Erythroblast (primary cell): ENCODE measurements around the gene CDC7.

ENCODE experiments used
- GATA1 ChIP-seq: IDR thresholded peaks from 2 replicates; pipeline ENCODE4 v1.6.1; 2011; ENCODE audit warnings: low read depth, mild to moderate bottlenecking, control low read depth, low read length, moderate library complexity
- POLR2A ChIP-seq: IDR thresholded peaks from 2 replicates; pipeline ENCODE4 v1.6.1; 2011; ENCODE audit warnings: mild to moderate bottlenecking, low read length

- no peak for TF ChIP-seq POLR2A
- TF ChIP-seq GATA1, result no peak
These were observed 25.8 kb downstream of the CDC7 start for GRCh38 chr1:91526496-91526895.
